ENCODE measurements around the gene CLIC4.

Gene CLIC4

GRCh38 chr1:24865168-24865567, 119.9 kb downstream of the CLIC4 start:
- no peak overlapping the region for H3K4me3 ChIP-seq
- no peak for DNase-seq (ENCODE audit: low spot score)
- no peak overlapping the region for H3K27ac ChIP-seq
- no peak for TF ChIP-seq CTCF (IDR thresholded peaks at IDR 0.05)

- no peak overlapping the region for H3K27ac ChIP-seq
- no peak for TF ChIP-seq CTCF (IDR thresholded peaks at IDR 0.05)
- no peak for DNase-seq (ENCODE audit: low spot score)
- H3K4me3 ChIP-seq, result no peak overlapping the region
Observed at GRCh38 chr1:24865587-24865986, 120.3 kb downstream of the CLIC4 start.

- DNase-seq (ENCODE audit: low spot score), result no peak
- no peak for TF ChIP-seq CTCF (IDR thresholded peaks at IDR 0.05)
- no peak overlapping the region for H3K27ac ChIP-seq
- no peak overlapping the region for H3K4me3 ChIP-seq
Observed at GRCh38 chr1:24866211-24867083, 121.2 kb downstream of the CLIC4 start.

- Histone ChIP-seq H3K27ac (no peak overlapping the region), H3K4me3 (no peak overlapping the region)
- TF ChIP-seq CTCF (IDR thresholded peaks at IDR 0.05), result no peak
- DNase-seq (ENCODE audit: low spot score), result no peak
Observed at GRCh38 chr1:24867084-24867870, 122.0 kb downstream of the CLIC4 start.

GRCh38 chr1:24868016-24868875, 123.0 kb downstream of the CLIC4 start:
- no peak for TF ChIP-seq CTCF (IDR thresholded peaks at IDR 0.05)

GRCh38 chr1:24870551-24871195, 125.4 kb downstream of the CLIC4 start:
- no peak overlapping the region for H3K4me3 ChIP-seq
- TF ChIP-seq CTCF (IDR thresholded peaks at IDR 0.05), result no peak
- no peak for DNase-seq (ENCODE audit: low spot score)
- H3K27ac ChIP-seq, result no peak overlapping the region

More at GRCh38 chr1:24868016-24868875, 123.0 kb downstream of the CLIC4 start:
- DNase-seq (ENCODE audit: low spot score), result no peak
- Histone ChIP-seq H3K27ac (no peak overlapping the region), H3K4me3 (no peak overlapping the region)

Measured in coronary artery (tissue), 2 donors.